NCI-H1105 treated with DMSO at 0.1 percent for 48 hours (cell line): ENCODE data around the gene OIT3.

ENCODE experiments used
- DNase-seq: peaks from one replicate; lab custom pipeline; 2025; lab: John Stamatoyannopoulos, UW

The OIT3 gene

DNA sequence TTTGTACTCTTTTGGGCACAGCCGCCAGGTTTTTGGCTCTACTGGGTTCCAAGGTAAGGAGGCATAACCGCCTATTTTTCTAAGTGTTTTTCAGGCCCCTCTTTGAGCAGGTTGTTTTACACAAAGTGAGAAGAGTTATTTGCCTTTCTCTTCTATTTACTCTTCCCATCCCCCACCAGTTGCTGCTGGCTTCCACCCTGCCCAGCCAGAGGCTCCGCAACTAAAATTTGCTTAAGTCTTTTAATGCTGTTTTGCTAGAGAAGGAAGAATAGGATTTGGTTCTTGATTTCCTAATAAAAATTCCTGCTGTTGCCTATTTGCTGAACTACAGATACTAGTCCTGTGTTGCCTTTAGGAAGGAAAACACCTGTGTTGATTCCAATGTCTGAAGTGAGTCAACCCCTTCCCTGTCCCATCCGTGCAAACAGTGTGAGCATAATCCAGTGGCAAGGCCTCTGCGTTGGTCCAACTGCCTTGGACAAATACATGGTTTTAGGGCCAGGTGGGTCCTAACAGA lies 59.2 kb downstream of the OIT3 start:
- no peak for DNase-seq

DNA sequence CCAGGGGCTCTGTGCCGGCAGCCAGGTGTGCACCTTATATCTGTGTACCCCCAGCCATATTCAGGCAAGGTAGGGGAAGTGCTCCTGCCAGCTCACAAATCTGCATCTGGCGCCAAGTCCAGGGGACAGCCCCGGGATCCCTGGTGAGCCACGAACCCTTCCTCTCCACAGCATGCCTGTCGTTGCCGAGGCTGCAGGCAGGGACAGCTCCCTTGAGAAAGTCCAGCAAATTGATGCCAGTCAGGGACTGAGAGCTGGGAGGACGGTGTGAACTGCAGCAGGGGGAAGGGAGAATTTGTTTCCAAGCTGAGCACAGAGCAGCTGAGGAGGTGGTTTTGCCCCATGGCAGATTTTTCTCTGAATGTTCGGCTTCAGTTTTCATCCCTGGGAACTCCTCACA lies 60.1 kb downstream of the OIT3 start:
- DNase-seq = no peak

DNA sequence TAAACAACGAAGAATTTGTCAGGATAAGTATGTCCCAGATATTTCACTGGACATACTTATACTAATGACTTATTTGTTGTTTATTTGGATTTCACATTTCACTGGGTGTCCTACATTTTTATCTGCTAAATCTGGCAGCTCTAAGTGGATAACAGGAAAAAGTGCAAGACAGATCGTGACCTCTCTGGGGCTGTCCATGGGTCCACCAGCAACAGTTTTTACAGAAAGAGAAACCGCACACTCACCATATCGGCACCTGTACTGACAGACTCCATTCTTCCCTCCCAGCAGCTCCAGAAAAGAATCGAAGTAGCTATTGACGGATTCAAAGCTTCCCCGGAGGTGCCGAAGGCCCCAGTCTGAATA lies 60.7 kb downstream of the OIT3 start:
- no peak for DNase-seq

DNA sequence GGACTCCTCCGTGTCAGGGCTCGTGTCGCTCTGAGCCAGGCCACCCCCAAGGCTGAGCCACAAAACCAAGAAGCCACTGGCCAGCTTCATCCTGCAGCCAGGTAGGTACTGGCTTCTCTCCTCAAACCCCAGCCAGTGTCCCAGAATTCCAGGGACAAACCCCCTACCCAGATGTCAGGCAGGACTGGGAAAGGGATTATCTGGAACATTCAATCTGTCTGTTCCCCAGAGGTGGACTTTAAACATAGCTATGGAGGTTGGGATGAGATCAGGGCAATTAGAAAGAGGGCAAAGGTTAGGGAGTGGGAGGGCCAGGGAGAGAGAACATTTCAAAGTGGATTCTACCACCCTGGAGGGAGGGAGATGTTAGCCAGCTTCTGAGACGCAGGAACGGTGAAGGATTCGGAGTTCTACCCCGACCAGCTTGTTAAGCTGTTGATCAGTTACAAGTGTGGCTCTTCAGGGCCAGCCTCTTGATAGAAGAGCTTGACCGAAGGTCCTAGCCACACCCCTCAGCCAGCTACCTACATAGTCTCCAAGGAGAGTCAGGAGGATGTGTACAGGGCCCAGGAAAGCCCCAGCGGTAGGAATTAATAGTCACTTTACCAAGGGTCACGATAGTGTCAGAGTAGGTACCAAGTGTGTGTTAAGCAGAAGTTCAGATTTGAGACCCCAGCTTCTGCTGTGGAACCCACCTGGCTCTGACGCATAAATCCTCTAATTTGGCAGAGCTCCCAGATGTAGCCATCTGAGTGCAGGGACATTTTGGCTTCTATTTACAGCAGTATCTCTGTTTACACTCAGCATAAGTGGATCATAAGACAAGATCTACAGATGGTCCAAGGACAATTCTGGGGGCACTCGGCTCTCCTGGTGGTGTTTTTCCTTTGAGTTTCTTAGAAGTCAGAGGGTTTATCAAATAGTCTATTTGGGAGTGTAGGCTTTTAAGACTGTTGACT lies 61.3 kb downstream of the OIT3 start, which contains the start of gene PLA2G12B:
Gene PLA2G12B (minus strand): TSS at position 211 of the 959 bp plus-strand sequence. CDS start 121 bp downstream, at position 90.
- peak; percentile 65 for DNase-seq

DNA sequence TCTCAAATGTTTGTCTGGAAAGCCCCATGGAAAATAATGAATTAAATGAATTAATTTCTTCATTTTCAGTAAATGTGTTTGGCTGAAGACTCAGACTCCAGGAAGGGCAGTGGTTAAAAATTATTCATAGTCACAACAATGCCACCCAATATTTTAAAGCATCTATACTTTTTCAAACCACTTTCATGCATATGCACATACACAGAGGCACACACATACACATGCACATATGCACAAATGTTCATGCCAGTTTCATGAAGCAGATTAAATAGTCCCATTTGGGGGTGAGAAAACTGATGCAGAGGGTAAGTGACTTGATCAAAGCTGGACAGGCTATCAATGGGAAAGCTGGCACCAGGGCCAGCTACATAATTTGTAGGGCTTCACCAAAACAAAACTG lies 62.5 kb downstream of the OIT3 start:
- DNase-seq = no peak

DNA sequence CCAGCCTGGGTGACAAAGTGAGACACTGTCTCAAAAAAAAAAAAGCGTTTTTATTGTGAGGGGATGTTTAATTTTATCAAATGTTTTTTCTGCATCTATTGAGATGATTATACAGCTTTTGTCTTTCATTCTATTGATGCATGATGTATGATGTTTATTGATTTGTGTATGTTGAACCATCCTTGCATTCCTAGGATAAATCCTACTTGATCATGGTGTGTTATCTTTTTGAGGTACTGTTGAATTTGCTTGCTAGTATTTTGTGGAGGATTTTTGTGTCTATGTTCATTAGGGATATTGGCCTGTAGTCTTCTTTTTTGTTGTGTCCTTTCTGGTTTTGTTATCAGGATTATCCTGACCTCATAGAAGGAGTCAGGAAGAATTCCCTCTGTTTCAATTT lies 83.3 kb downstream of the OIT3 start:
- no peak for DNase-seq

DNA sequence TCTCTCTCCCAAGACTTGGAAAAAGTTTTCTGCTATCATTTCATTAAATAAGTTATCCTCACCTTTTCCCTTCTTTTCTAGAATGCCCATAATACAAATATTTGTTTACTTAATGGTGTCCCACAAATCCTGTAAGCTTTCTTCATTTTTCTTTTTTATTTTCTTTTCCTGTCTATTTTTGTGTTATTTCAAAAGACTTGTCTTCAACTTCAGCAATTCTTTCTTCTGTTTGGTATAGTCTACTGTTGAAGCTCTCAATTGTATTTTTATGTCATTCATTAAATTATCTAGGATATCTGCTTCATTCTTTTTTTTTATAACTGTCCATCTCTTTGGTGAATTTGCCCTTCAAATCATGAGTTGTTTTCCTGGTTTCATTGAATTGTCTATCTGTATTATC lies 86.2 kb downstream of the OIT3 start:
- no peak for DNase-seq

DNA sequence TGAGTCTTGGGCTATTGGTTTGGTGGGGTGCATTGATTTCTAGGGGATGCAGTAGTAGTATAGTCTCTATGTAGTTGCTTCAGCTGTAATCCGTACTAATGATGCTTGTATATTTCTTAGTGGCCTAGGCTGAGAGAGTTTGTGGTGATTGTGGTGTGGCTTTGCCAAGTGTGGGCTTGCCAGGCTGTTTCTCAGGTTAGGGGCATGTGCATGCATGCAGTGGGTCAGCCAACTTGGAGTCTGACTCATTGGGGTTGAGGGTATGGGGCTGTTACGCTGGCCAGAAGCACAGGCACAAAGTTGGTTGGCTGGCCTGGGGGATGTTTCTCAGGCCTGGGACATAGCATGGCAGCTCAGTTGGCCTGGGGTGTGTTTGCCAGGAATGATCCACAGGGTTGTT lies 86.8 kb downstream of the OIT3 start:
- DNase-seq = no peak

DNA sequence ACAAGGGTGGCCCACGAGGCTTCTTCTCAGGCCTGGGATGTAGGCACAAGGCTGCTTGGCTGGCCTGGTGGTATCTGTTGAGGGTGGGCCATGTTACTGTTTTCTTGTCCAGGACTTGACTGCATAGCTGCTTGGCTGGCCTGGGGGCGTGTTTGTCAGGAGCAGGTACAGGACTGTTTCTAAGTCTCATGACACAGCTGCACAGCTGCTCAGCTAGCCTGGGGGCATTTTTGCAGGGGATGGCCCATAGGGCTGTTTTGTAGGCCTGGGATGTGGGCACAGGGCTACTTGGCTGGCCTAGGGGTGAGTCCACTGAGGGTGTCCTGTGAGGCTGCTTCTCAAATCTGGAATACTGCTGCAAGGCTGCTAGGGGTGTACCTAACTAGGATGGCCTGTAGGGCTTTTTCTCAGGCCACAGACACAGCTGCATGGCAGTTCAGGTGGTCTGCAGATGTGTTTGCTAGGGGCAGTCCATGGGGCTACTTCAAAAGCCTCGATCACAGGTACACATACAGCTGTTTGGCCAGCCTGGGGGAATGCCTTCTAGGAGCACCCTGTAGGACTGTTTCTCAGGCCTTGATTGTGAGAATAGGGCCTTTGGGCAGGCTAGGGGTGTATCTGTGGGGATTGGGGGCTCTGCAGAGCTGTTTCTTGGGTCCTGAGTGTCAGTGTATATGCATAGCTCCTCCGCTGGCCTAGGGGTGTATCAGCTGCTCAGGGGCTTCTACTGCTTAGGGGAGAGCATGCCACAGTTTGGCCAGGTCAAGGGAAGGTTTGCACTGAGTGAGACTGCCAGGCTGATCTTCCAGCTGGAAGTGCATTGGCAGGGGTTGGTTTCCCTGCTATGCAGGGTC lies 87.7 kb downstream of the OIT3 start:
- DNase-seq = no peak

DNA sequence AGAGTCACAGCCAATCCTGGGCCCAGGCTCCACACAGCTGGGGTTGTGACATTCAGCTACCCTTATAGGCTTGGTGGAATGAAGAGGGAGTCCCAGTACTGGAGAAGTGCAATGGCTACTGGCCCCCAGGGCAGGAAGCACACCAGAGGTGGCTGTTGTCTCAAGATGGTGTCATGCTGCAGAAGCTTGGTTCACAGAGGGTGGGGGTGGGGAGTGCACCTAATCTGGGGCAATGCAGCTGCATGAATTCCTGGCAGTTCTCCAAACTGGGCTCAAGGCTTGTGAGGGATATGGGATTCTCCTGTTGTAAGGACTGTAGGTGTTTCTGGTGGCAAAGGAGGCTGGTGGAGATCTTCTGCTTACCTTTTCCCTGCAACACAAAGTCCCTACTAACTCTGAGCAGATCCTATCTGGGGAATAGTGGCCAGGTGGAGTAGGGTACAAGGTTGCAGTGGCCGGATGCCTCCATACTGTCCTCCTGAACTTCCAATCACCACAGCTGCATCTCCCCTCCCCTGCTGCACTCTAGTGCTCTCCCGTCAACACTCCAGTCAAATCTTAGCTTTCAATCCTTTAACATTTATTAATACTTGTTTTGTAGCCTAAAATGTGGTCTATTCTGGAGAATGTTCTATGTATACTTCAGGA lies 88.5 kb downstream of the OIT3 start:
- no peak for DNase-seq
